GM12874 (cell line): ENCODE results near the gene PDCD1.

ENCODE experiments used
- TF ChIP-seq, protein P1 (sequence below): IDR thresholded peaks from 2 replicates; pipeline ENCODE4 v1.5.1; 2011; ENCODE audit warnings: low read depth, mild to moderate bottlenecking, control low read depth, low read length, moderate library complexity; ENCODE audit not compliant: insufficient read depth

The PDCD1 gene

GRCh38 chr2:241859436-241860183 lies 916 bp upstream of the PDCD1 start:
- TF ChIP-seq, protein P1, sequence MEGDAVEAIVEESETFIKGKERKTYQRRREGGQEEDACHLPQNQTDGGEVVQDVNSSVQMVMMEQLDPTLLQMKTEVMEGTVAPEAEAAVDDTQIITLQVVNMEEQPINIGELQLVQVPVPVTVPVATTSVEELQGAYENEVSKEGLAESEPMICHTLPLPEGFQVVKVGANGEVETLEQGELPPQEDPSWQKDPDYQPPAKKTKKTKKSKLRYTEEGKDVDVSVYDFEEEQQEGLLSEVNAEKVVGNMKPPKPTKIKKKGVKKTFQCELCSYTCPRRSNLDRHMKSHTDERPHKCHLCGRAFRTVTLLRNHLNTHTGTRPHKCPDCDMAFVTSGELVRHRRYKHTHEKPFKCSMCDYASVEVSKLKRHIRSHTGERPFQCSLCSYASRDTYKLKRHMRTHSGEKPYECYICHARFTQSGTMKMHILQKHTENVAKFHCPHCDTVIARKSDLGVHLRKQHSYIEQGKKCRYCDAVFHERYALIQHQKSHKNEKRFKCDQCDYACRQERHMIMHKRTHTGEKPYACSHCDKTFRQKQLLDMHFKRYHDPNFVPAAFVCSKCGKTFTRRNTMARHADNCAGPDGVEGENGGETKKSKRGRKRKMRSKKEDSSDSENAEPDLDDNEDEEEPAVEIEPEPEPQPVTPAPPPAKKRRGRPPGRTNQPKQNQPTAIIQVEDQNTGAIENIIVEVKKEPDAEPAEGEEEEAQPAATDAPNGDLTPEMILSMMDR: peak; percentile 30; the same call in 1 of the 2 replicates

- TF ChIP-seq, protein P1: no peak
Observed at GRCh38 chr2:241859017-241859435, 332 bp upstream of the PDCD1 start.

DNA sequence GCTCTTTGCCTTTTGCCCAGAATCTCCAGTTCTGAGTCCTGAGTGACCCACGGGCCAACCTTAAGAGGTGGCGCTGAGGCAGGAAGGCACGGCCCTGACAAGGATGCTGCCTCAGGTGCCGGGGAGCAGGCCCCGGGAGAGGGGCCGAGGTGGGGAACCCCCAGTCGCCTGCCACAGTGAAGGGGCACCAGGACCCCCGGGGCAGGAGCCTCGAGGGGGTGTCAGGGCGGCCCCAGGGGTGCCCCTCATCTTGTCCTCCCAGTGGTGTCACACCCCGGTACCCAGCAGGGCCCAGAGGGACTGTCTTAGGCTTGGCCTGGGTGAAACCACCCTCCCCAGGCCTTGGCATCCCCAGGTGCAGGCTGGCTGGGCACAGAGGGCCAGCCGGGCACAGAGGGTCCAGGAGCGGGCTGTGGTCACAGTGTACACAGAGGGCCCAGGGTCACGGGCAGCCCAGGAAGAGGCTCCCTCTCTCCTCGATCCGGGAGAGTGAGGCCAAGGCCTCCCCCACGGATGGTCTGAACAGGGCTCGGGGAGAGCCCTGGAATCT lies 1.0 kb downstream of the PDCD1 start:
- TF ChIP-seq, protein P1: no peak

GRCh38 chr2:241857041-241857541 lies 1.6 kb downstream of the PDCD1 start:
- TF ChIP-seq, protein P1: no peak

DNA sequence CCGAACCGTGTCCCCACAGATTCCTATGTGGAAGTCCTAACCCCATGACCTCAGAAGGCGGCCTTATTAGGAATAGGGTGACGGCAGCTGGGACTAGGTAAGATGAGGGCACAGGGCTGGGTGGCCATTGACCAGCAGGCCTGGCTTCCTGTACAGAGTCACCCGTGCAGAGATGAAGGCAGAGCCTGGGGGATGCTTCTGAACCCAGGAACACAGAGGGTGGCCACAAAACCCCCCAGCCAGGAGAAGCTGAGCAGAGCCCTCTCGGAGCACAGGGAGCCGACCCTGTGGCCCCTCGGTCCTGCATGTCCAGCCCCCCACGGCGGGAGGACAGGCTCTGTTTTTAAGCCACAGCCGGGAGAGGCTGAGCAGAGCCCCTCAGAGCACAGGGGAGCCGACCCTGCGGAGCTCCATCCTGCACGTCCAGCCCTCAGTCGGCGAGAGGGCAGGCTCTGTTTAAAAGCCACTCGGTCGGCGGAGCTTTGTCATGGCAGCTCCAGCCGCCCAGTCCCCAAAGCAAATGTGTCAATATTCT lies 2.7 kb downstream of the PDCD1 start:
- TF ChIP-seq, protein P1: no peak

DNA sequence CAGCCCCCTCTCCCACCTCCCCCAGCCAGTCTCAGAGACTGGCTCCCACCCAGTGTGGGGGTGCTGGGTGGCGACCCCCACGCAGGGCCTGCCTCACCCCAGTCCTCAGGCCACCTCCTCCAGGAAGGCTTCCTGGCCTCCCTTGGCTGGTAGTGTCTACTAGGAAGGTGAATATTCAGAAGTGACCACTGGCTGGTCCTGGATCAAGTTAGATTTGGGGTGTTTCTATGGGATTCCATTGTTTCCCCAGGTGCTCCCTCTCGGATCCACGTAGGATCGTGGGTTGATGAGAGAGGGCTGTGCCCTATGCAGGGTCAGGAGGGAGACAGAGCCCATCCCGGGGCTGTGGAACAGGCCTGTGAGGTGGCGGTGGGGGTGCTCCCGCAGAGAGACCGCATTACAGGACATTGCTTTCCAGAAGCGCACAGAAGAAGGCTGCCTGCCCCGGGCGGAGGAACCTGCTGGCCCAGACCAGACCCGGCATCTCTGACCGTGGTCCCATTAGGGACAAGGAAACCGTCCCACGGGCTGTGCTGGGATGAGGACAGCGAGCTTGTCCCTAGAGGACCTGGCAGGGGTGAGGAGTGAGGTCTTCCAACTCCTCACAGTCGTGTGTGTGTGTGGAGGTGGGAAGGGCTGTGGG lies 3.3 kb downstream of the PDCD1 start:
- TF ChIP-seq, protein P1: no peak
